ENCODE measurements around the gene ELMO1. TPM values are rescaled to one million over a fixed set of nuclear protein-coding genes. Genes with fewer than 3 reads are reported as not detected.
A peak's percentile ranks its signal among the peaks of the same experiment; 100 is the strongest.
"Not testable (repeated sequence)": the region's sequence is repeated elsewhere in the genome, so short reads cannot be mapped to it uniquely, and the experiment has no call there.

Gene ELMO1
- total and polyA plus RNA-seq, 11 donors: 6.9 to 38.6 (median 14.7) TPM

GRCh38 chr7:37142958-37143357 lies 305.7 kb downstream of the ELMO1 start:
- Histone ChIP-seq H3K4me1 (no peaks in the 10 kb centered on the region), H3K9me3 (peaks cover 0 to 37% (median 18%) of the 10 kb centered on the region in 12 donors), H3K4me3 (no peak overlapping the region), H3K27me3 (no peaks in the 10 kb centered on the region), H3K27ac (no peak overlapping the region), H3K36me3 (no peaks in the 10 kb centered on the region)
- DNase-seq (no peak), ATAC-seq (no peak)
- no peak for TF ChIP-seq POLR2A (IDR thresholded peaks at IDR 0.05)
- no peak for TF ChIP-seq CTCF (IDR thresholded peaks at IDR 0.05)
- intact Hi-C loops (cut with DNase I): no loop called here
- 88 to 91% (median 90%) methylated on average over 3 of the region's 3 CpGs for WGBS, 4 donors

- H3K36me3 ChIP-seq: no peaks in the 10 kb centered on the region
- no peaks in the 10 kb centered on the region for H3K4me1 ChIP-seq
- DNase-seq (no peak), ATAC-seq (no peak)
- H3K9me3 ChIP-seq: peaks cover 0 to 47% (median 18%) of the 10 kb centered on the region in 12 donors
- H3K4me3 ChIP-seq: no peak overlapping the region
- no peak overlapping the region for H3K27ac ChIP-seq
- 96 to 98% (median 97%) methylated on average over 2 of the region's 2 CpGs for WGBS, 4 donors
- TF ChIP-seq POLR2A (IDR thresholded peaks at IDR 0.05): no peak
- peak in 2 of 12 donors; percentile 8 to 15 for TF ChIP-seq CTCF (IDR thresholded peaks at IDR 0.05)
- intact Hi-C loops (cut with DNase I): no loop called here
- H3K27me3 ChIP-seq: no peaks in the 10 kb centered on the region
Observed at GRCh38 chr7:37141742-37142141, 306.9 kb downstream of the ELMO1 start.

- H3K4me3 ChIP-seq; H3K4me1 ChIP-seq; DNase-seq; H3K27ac ChIP-seq; ATAC-seq; H3K27me3 ChIP-seq; intact Hi-C loops (cut with DNase I): not testable (repeated sequence)
- peaks cover 0 to 31% (median under 1%) of the 10 kb centered on the region in 12 donors for H3K9me3 ChIP-seq
- H3K36me3 ChIP-seq: peaks cover 0 to 24% (median 7%) of the 10 kb centered on the region in 9 donors
- 85 to 95% (median 92%) methylated on average over 1 of the region's 1 CpG for WGBS, 4 donors
Observed at GRCh38 chr7:37133902-37134301, 314.8 kb downstream of the ELMO1 start.

GRCh38 chr7:37131855-37132254 lies 316.8 kb downstream of the ELMO1 start:
- no peak for DNase-seq
- Histone ChIP-seq H3K4me1 (peaks cover 0 to 17% (median 10%) of the 10 kb centered on the region in 12 donors), H3K36me3 (peaks cover 0 to 24% (median 7%) of the 10 kb centered on the region in 9 donors), H3K27ac (no peak overlapping the region), H3K9me3 (peaks cover 0 to 15% (median 0%) of the 10 kb centered on the region in 12 donors), H3K27me3 (no peaks in the 10 kb centered on the region), H3K4me3 (no peak overlapping the region)
- WGBS, 4 donors: 74 to 90% (median 80%) methylated on average over 4 of the region's 4 CpGs
- intact Hi-C loops (cut with DNase I): no loop called here
- TF ChIP-seq POLR2A (IDR thresholded peaks at IDR 0.05) (no peak), CTCF (IDR thresholded peaks at IDR 0.05) (no peak)
- ATAC-seq: no peak

- peak overlapping the region in 1 of 12 donors; percentile 58 for H3K27ac ChIP-seq
- TF ChIP-seq CTCF (IDR thresholded peaks at IDR 0.05) (no peak), POLR2A (IDR thresholded peaks at IDR 0.05) (no peak)
- H3K36me3 ChIP-seq: peaks cover 0 to 24% (median 7%) of the 10 kb centered on the region in 9 donors
- H3K9me3 ChIP-seq: peaks cover 0 to 8% (median 0%) of the 10 kb centered on the region in 12 donors
- WGBS, 4 donors: 87 to 92% (median 89%) methylated on average over 4 of the region's 4 CpGs
- H3K4me3 ChIP-seq: no peak overlapping the region
- peaks cover 0 to 17% (median 10%) of the 10 kb centered on the region in 12 donors for H3K4me1 ChIP-seq
- ATAC-seq (no peak), DNase-seq (no peak)
- intact Hi-C loops (cut with DNase I): no loop called here
- H3K27me3 ChIP-seq: no peaks in the 10 kb centered on the region
Observed at GRCh38 chr7:37129035-37129425, 319.6 kb downstream of the ELMO1 start.

Data from heart left ventricle (tissue), 16 donors.